Uterine smooth muscle cell (primary cell): Measurements from ENCODE around the gene TAGLN. TPM values are rescaled to one million over a fixed set of nuclear protein-coding genes. Genes with fewer than 3 reads are reported as not detected.

ENCODE experiments used
- total RNA-seq: library from RNA; depleted of rRNA; stranded (reverse); fragments of >200 nt; gene quantifications from 2 replicates; pipeline ENCODE4 v1.2.3, GENCODE V29; 2014

The TAGLN gene
- total RNA-seq = 415 and 1,612 TPM in 2 replicates

GRCh38 chr11:117199053-117199915 lies at the start of gene TAGLN:
Gene TAGLN (plus strand): TSS chr11:117199370. CDS start chr11:117203014, 3,644 bp downstream.

DNA sequence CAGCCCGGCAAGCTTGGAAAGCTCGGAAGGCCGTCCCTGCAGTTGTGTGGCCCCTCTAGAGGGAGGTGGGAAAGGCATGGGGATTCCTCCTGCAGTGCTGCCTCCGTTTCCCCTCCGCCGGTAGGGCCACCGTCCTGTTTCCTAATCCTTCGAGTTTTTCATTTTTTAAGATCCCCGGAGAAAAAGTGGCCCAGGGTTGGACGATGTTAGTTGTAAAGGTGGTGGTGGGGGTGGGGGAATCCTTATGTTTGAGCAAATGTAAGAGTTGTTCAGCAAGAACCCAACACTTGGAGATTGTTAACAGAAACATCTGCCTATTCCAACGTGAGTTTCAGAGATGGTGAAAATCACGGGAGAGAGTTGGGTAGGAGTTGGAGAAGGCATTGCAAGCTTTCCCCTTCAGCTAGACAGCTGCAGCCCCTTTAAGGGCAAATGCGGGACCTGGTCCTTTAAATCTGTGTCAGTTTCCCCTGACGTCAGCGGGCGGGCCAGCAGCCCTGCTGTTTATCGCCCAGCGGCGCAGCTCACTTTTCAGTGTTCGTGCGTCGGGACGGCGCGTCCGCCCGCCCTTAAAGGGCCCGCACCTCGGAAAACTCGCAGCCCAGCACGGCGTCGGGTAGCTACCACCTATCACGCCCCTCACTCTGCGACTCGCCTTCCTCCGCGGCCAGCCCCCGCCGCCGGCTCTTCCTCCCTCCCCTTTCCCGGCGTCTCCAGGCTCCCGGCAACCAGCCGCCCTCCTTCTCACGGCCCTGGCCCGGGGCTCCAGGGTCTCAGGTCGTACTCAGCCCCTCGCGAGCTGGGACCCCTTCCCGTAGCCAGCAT lies 20.7 kb upstream of the TAGLN start, which contains the start of gene SIDT2:
Gene SIDT2, plus strand, starts transcription at position 534 of the 825 bp plus-strand sequence. CDS start 521 bp downstream, outside the sequence.

GRCh38 chr11:117231842-117232091 lies 32.6 kb downstream of the TAGLN start, which contains the start of gene PCSK7:
Gene PCSK7 (minus strand): TSS chr11:117232073. CDS start chr11:117229844, 2,229 bp downstream.

GRCh38 chr11:117232092-117232878 lies 33.1 kb downstream of the TAGLN start, which contains the start of gene RNF214:
Gene RNF214 (plus strand): TSS chr11:117232671. CDS start chr11:117234273, 1,602 bp downstream.

Other genes starting within 250 kb of the TAGLN start
- gene SIK3, start 100.9 kb upstream of the TAGLN start, total RNA-seq = 16.3 and 19.1 TPM in 2 replicates
- 164 and 193 TPM in 2 replicates for gene PAFAH1B2, start 55.1 kb upstream of the TAGLN start, total RNA-seq
- 10.4 and 13.9 TPM in 2 replicates for gene SIDT2, start 20.6 kb upstream of the TAGLN start, total RNA-seq
- 69.6 and 80.4 TPM in 2 replicates for gene PCSK7, start 32.7 kb downstream of the TAGLN start, total RNA-seq
- gene RNF214, start 33.3 kb downstream of the TAGLN start, total RNA-seq = 10.2 and 13.6 TPM in 2 replicates
- 2.0 and 3.2 TPM in 2 replicates for gene BACE1-AS, start 92.0 kb downstream of the TAGLN start, total RNA-seq
- gene BACE1, start 116.9 kb downstream of the TAGLN start, total RNA-seq = 20.9 and 23.5 TPM in 2 replicates
- 42.6 and 48.1 TPM in 2 replicates for gene CEP164, start 128.5 kb downstream of the TAGLN start, total RNA-seq